ELR (cell line): Measurements from ENCODE around the gene TTYH3.
"Not testable (repeated sequence)": the region's sequence is repeated elsewhere in the genome, so short reads cannot be mapped to it uniquely, and the experiment has no call there.

Source experiments
- DNase-seq: peaks from one replicate; pipeline ENCODE4 v3.0.0-alpha.2; 2015; ENCODE audit warnings: low read depth

The TTYH3 gene

GRCh38 chr7:2666155-2666554 is 34.4 kb downstream of the TTYH3 start:
- no peak for DNase-seq

- no peak for DNase-seq
Observed at GRCh38 chr7:2666588-2667250, 34.9 kb downstream of the TTYH3 start.

GRCh38 chr7:2667843-2668242 is 36.1 kb downstream of the TTYH3 start:
- DNase-seq = no peak

- peak; percentile 24 for DNase-seq
Observed at GRCh38 chr7:2668401-2668800, 36.6 kb downstream of the TTYH3 start.

GRCh38 chr7:2670171-2670570 is 38.4 kb downstream of the TTYH3 start:
- DNase-seq = no peak

- DNase-seq = peak; percentile 75
Observed at GRCh38 chr7:2670720-2671391, 39.1 kb downstream of the TTYH3 start.

- not testable (repeated sequence) for DNase-seq
Observed at GRCh38 chr7:2673214-2673613, 41.4 kb downstream of the TTYH3 start.

GRCh38 chr7:2673934-2674333 is 42.1 kb downstream of the TTYH3 start:
- no peak for DNase-seq

GRCh38 chr7:2675256-2675764 is 43.5 kb downstream of the TTYH3 start:
- no peak for DNase-seq

- DNase-seq = not testable (repeated sequence)
Observed at GRCh38 chr7:2676576-2676975, 44.8 kb downstream of the TTYH3 start.

- DNase-seq = not testable (repeated sequence)
Observed at GRCh38 chr7:2678454-2678853, 46.7 kb downstream of the TTYH3 start.

GRCh38 chr7:2679135-2680127 is 47.6 kb downstream of the TTYH3 start:
- DNase-seq = not testable (repeated sequence)

GRCh38 chr7:2680256-2680655 is 48.5 kb downstream of the TTYH3 start:
- no peak for DNase-seq

GRCh38 chr7:2680792-2681490 is 49.2 kb downstream of the TTYH3 start:
- peak; percentile 87 for DNase-seq

- DNase-seq = no peak
Observed at GRCh38 chr7:2681929-2682799, 50.4 kb downstream of the TTYH3 start.

GRCh38 chr7:2684501-2684900 is 52.7 kb downstream of the TTYH3 start:
- no peak for DNase-seq

GRCh38 chr7:2686101-2686500 is 54.3 kb downstream of the TTYH3 start:
- DNase-seq = no peak

- DNase-seq = peak; percentile 89
Observed at GRCh38 chr7:2687338-2687869, 55.6 kb downstream of the TTYH3 start.

- peak; percentile 40 for DNase-seq
Observed at GRCh38 chr7:2687881-2688318, 56.1 kb downstream of the TTYH3 start, which contains the start of gene AMZ1. Gene AMZ1 (plus strand): TSS chr7:2688202. CDS start chr7:2700452, 12,250 bp downstream.
